RCC 7860 (cell line): ENCODE data around the gene IRAK1.
"Not testable (repeated sequence)": the region's sequence is repeated elsewhere in the genome, so short reads cannot be mapped to it uniquely, and the experiment has no call there.

Source experiments
- DNase-seq: peaks from one replicate; pipeline ENCODE4 v3.0.0-alpha.2; 2015; ENCODE audit warnings: low spot score
- FAIRE-seq: peaks from 2 replicates; lab custom pipeline; 2012; peaks lifted over from hg19 to GRCh38; lab: Jason Lieb, UNC

The IRAK1 gene

DNA sequence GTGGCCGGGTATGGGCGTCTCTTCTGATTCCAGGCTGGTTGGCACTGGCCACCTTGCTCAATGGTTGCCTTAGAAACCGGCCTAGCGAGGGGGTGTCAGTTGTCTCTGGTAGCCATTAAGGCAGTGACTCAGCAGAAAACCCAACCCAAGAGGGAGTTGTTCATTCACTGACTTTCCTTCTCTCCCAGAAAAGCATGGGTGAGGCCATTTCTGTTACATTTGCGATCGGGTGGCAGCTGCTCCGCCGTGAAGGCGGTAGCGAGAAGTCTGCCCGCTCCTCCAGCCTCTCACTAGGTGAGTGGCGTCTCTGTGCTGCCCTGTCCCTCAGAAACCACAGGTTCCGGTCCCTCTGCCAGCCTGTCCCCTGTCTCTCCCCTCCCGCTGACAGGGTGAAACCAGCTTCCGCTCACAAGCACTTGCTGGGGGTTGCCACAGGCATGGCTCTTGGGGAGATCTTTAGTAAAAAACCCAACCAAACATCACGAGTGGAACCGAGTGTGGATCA, 17.4 kb downstream of the IRAK1 start:
- DNase-seq, result peak; percentile 38
- no peak for FAIRE-seq

DNA sequence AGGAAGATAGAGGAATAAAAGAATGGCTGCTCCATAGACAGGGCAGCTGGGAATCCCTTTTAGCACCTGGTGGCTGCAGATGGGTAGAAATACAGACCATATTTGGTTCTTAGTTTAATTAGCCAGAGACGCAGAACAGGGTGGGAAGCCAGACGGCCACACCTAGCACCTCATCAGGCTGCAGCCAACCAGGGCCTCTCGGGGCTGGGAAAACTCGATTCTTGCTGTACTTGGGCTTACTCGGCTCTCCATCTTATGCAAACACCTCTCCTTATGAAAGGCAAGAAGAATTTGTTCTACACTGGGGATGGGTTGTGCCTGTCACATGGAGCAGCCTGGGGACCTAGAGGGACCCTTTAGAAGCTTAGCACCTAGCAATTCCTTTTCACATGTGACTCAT, 19.7 kb downstream of the IRAK1 start:
- no peak for FAIRE-seq
- DNase-seq, result no peak

DNA sequence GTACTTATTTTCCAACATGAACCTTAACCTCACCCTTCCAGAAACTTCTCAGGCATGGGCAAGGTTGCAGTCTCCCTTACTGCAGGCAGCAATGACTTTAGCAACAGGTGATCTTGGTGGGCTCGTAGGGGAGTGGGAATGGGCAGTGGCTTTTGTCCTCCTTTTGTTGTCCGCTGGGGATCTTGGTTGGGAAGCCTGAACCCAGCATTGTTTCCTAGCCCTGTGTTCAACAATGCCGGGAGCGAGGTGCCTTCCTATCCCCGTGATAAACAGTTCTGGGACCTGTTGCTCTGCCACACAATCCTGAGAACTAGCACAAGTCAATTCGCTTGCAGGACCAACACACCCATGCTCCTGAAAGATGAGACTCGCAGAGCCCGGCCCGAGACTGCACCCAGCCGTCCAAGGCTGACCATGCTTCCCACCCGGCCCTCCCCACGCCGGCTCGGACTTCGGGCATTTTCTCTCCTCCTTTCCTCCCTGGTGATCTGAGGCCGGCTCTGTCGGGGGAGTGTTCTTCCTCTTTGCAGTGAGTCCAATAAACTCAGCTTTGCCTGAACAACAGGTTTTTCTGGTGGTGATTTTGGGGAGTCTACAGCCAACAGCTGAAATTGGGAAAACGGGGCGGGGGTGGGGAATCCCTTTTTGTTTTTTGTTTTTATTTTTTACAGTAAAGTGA, 20.2 kb downstream of the IRAK1 start:
- DNase-seq (no peak), FAIRE-seq (no peak)

DNA sequence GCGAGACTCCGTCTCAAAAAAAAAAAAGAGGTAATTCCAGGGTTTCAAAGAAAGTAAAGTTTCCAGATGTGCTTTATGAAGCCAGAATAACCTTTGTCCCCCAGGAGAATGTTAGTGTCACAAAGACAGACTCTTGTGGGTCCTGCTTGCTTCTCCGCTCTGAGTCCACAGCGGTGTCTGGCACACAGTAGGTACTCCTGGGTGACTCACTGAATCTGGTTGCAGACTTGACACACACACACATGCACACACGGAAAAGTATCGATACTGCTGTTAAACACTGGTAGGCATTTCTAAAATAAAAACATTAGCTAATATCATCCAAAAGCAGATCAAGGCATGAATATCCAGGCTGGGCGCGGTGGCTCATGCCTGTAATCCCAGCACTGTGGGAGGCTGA, 24.2 kb downstream of the IRAK1 start:
- DNase-seq (no peak), FAIRE-seq (no peak)

DNA sequence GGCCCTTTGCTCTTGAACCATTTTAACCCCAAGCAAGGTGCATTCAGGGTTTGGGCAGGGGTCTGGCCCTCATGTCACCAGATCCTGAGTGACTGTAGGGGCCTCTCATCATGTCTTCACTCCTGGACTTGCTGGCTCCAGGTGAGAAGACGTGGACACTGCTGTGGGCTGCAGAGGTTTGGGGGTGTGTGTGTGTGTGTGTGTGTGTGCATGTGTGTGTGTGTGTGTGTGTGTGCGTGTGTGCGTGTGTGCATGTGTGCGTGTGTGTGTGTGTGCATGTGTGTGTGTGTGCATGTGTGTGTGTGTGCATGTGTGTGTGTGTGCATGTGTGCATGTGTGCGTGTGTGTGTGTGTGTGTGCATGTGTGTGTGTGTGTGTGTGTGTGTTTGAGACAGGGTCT, 25.3 kb downstream of the IRAK1 start:
- not testable (repeated sequence) for FAIRE-seq, DNase-seq

DNA sequence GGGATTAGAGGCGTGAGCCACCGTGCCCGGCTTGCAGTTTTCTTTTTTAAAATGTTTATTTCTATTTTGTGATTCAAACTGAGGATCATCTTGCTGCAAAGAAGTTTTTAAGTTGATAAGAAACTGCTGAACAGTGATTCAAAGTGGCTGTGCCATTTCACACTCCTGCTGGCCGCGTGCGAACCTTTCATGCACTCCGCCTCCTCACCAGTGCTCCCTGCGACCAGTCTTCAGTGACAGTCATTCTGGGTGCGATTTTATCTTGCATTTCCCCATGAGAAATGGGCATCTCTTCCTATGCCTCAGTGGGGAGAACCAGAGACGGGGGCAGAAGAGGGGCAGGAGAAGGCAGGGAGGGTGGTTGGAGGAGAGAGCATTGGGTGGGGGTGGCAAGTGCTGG, 25.7 kb downstream of the IRAK1 start:
- no peak for FAIRE-seq
- no peak for DNase-seq

DNA sequence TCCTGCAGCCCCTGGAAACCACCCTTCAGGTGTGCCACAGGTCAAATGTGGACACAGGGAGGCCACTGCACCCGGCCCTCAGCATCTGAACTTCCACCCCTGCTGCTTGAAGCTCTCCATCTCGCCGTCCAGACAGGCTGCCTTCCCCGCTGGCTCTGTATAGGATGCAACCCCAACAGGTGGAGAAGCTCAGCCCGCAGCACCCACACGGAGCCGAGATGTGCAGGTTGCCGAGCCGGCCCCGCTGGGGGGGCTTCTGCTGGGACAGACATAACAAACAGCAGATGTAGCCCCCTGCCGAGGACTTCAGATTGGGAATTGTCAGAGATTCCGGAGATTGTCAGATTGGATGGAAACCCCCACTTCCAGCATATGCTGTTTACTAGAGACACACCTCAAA, 26.6 kb downstream of the IRAK1 start:
- DNase-seq, result no peak
- FAIRE-seq, result no peak

DNA sequence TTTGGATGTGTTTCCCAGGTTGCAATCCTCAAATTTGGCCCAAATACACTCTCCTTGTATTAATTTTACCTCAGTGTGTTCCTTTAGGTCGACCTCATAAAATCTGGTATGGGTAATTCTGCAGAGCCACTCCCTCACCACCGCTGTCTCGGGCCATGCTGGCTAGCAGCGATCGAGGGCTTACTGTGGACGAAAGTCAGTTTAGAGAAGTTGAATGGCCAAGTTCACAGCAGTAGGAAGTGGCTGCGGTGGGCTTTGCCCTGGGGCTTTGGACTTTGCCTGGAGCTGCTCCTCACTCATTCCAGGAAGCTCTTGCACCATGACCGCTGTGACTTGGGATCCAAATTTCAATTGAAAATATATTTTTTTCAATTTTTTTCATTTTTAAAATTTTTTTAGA, 27.5 kb downstream of the IRAK1 start:
- DNase-seq (no peak), FAIRE-seq (no peak)

DNA sequence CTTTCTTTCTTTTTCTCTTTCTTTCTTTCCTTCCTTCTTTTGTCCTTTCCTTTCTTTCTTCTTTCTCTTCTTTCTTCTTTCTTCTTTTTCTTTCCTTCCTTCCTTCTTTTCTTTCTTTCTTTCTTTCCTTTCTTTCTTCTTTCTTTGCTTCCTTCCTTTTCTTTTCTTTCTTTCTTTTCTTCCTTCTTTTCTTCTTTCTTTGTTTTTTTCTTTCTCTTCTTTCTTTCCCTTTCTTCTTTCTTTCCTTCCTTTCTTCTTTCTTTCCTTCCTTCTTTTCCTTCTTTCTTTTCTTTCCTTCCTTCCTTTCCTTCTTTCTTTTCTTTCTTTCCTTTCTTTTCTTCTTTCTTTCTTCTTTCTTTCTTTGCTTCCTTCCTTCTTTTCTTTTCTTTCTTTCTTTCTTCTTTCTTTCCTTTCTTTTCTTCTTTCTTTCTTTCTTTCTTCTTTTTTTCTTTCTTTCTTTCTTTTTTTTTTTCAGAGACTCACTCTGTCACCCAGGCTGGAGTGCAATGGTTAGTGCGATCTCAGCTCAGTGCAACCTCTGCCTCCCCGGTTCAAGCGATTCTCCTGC, 28.6 kb downstream of the IRAK1 start:
- no peak for DNase-seq

DNA sequence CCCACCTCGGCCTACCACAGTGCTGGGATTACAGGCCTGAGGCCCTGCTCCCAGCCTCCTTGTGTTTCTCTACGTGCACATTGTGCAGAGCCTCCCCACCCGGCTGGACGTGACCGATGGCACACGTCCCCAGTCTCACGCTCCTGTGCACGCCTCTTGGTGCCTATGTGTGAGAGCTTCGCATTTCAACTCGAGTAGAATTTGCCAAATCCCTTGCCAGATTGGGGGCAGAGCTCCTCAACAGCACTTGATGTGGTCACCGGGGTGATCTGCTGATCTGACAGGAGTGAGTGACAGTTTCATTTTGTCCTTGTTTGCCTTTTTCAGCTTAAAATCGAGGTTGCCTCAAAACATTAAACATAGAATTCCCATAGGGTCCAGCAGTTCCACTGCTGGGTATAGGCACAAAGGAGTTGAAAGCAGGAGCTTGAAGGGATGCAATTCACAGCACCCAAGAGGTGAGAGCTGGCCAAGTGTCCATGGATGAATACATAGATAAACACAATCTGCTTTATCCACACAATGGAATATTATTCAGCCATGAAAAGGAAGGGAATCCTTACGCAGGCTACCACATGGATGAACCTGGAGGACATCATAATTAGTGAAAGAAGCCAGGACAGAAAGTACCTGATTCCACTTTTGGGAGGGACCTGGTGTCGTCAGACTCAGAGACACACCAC, 29.6 kb downstream of the IRAK1 start:
- DNase-seq (no peak), FAIRE-seq (no peak)

More for the DNA sequence above, 28.6 kb downstream of the IRAK1 start:
- FAIRE-seq, result no peak

DNA sequence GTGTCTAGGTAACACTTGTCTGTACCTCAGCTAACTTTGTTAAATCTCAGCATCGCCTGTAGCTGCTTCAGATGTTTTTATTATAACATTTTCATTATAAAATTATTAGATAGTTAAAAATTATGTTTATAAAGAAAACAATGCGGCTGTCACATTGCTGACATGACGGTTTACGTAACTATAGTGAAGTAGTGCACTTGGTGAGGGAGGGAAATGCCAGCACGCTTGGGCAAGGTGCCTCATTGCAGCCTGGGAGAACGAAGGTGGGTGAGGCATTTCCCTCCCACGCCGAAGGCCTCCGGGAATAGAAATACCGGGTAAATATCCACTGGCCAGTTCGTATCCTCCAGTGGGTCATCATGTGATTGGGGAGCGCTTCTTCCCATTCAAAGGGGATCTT, 31.2 kb downstream of the IRAK1 start:
- FAIRE-seq (no peak), DNase-seq (no peak)

DNA sequence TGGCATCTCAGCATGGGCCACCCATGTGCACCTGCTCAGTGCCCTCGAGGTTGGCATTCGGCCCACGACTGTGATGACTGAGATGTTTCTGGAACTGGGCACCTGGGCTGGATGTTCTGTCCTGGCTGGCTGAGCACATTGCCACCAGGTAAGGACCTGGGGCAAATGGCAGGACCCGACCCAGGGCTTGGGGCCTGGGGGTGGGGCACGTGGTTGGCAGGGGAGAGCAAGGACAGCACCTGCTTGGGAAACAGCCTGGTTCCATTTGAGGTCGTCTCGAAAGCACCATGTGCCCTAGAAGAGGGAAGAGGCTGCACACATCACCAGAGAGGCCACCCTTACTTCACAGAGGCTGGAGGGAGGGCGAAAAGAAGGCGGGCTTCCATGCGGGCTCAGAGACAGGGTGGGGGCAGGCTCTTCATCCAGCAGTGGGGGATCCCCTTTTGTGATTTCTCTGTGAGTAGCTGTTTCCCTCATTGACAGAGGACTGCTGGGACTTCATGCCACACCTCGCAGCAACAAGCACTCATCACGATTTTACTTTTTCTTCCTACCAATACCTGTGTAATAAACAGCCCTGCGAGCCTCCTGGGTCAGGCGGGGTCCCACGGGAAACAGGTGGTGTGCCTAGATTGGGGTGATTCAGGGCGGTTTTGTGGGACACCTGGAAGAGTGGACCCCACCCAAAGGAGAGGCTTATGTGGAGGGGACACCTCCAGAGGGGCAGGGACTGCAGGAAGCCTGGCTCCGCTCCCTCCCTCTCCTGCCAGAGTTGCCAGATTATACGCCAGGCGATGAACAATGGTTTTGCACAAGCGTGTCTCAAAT, 35.1 kb downstream of the IRAK1 start:
- no peak for DNase-seq
- FAIRE-seq, result no peak

DNA sequence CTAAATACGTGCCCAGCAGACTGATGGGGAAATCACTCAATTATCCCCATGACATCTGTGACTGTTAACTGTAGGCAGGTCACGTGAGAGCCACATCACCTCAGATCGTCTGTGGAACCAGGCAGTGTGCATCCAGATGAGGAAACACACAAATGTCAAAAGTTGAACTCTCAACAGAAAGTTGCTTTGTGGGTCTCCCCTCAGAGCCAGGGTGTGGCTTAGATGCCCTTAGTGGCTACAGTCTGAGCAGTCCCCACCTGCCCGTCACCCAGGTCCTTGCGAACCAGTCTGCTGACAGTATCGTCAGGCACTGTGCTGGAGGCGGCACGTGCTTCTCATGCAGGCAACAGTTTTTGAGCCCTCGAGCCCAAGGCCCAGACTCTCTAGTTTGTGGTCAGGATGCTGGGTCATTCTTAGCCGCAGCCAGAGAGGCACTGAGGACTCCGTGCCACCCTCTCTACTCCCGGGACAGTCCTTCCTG, 36.3 kb downstream of the IRAK1 start:
- no peak for FAIRE-seq
- no peak for DNase-seq

DNA sequence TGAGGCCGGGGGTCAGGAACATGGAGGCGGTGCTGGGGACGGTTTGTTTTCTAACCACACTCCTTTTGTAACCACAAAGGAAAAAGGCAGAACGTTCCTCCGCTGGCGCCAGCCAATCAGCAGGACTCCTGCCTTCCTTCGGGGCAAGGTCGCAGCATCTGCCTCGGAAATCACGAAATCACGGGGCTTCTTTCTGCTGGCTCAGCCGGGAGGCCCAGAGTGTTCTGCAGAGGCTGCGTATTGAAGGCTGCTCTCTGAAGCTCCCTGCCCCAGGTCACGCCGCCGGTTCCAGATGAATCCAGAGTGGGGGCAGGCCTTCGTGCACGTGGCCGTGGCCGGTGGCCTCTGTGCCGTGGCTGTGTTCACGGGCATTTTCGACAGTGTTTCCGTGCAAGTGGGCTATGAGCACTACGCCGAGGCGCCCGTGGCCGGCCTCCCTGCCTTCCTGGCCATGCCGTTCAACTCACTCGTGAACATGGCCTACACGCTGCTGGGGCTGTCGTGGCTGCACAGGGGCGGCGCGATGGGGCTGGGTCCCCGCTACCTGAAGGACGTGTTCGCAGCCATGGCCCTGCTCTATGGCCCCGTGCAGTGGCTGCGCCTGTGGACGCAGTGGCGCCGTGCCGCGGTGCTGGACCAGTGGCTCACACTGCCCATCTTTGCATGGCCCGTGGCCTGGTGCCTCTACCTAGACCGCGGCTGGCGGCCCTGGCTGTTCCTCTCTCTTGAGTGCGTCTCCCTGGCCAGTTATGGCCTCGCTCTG, 37.8 kb downstream of the IRAK1 start:
- DNase-seq (no peak), FAIRE-seq (no peak)

DNA sequence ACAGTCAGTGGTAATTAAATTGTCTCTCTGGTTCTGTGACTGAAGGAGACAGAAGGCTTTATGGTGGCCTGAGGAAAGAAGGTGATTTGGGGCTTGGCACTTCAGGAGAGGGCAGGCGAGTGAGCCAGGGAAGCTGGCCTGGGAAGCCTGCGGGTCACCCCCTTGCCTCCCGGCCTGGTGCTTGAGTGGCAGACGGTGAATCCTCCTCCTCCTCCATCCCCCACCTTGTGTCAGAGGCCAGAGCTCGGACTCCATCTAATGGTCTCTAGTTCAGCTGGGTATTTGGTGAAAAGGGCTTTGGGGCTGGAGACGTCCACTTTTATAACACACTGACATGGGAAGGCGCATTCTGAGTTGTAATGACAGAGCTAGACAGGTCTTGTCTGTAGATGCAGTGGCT, 38.5 kb downstream of the IRAK1 start:
- FAIRE-seq, result no peak
- DNase-seq, result no peak

DNA sequence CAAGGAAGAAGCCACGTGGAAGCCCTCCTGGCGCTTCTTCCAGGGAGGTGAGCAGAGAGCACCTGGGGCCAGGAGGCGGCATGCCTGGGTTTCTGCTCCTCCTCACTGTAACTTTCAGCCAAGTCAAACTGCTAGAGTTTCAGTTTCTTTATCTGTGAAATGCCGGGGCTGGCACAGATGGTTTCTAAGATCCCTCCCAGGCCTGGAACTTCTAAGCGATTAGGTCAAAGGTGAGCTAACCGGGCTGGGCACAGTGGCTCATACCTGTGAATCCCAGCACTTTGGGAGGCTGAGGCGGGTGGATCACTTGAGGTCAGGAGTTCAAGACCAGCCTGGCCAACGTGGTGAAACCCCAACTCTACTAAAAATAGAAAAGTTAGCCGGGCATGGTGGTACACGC, 39.3 kb downstream of the IRAK1 start:
- FAIRE-seq, DNase-seq: not testable (repeated sequence)

DNA sequence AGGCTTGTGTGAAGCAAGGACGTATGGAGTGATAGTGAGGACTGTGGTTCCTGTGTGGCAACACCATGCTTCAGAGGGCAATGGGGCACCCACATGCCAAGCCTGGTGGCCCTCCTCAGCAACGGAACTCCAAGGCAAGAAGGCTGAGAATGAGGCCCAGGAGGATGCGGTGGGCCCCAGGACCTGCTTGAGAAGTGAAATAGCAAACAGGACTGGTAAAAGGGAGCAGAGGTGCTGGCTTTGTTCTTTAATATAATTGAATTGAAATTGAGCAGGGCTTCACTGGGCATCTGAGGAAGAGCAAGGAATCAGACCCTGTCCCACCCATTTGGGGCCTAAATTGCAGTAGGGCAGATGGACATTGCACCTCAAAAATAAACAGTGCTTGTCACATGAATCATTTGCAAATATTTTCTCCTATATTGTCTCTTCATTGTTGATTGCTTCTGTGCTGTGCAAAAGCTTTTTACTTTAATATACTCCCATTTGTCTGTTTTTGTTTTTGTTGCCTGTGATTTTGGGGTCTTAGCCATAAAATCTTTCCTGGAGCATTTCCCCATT, 44.9 kb downstream of the IRAK1 start:
- FAIRE-seq, result no peak
- DNase-seq, result no peak

DNA sequence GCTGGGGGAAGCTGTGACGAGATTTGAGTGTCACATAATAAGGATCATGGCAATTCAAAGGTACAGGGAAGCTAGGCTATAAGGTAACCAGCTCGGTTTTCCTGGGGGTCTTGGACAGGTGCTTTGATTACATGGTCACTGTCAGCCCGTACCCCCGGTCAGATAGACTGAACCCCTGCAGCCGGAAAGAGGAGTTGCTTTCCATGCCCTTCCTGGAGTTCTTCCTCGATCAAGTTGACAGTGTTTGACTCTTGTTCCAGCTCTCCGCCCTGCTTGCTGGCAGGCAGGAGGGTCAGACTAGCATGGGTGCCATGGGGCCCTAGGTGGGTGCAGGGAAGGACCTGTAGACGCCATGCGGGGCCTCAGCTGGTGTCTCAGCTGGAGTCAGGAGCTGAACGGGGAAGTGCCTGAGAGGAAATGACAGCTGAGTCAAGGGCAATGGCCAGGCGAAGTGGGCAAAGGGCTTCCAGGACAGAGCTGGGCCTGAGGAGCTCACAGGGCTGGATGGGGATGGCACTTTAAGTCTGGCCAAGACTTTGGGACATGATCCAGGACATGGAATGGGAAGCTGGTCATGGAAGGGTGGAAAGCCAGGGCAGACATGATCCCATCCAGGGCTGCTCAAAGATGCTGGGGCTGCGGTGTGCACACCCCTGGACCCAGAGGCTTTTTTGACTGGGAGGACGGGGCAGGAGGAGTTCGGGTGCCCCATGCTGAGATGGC, 45.5 kb downstream of the IRAK1 start:
- DNase-seq (no peak), FAIRE-seq (no peak)
